Stomach smooth muscle (tissue), 2 donors: ENCODE data around the gene KLHDC4.
"Not testable (repeated sequence)": the region's sequence is repeated elsewhere in the genome, so short reads cannot be mapped to it uniquely, and the experiment has no call there.

Source experiments
- H3K27ac ChIP-seq: one replicate; pipeline ENCODE4 v1.7.0; 2013; ENCODE audit warnings: mild to moderate bottlenecking, low read length, inconsistent platforms
- H3K27me3 ChIP-seq, 2 donors: one replicate each; pipeline ENCODE4 v1.7.0; 2013; ENCODE audit warnings: low read length in 2 of 2; ENCODE audit not compliant: insufficient read depth in 2 of 2, control insufficient read depth in 1 of 2
- H3K36me3 ChIP-seq, 2 donors: one replicate each; pipeline ENCODE4 v1.7.0; 2013; ENCODE audit warnings: low read length in 2 of 2; ENCODE audit not compliant: control insufficient read depth in 2 of 2, insufficient read depth in 2 of 2
- H3K4me1 ChIP-seq: one replicate; pipeline ENCODE4 v1.7.0; 2013; ENCODE audit warnings: low read length; ENCODE audit not compliant: control insufficient read depth, insufficient read depth
- H3K4me3 ChIP-seq, 2 donors: one replicate each; pipeline ENCODE4 v1.7.0; 2013; ENCODE audit warnings: low read length in 2 of 2
- H3K9ac ChIP-seq, 2 donors: one replicate each; pipeline ENCODE4 v1.7.0; 2013; ENCODE audit warnings: low read length in 2 of 2, mild to moderate bottlenecking in 1 of 2
- H3K9me3 ChIP-seq, 2 donors: one replicate each; pipeline ENCODE4 v1.7.0; 2013; ENCODE audit warnings: low read length in 2 of 2; ENCODE audit not compliant: control insufficient read depth in 2 of 2
- donor health status: healthy.
- donor health status: Pancreatic carcinoma.

KLHDC4 gene

DNA sequence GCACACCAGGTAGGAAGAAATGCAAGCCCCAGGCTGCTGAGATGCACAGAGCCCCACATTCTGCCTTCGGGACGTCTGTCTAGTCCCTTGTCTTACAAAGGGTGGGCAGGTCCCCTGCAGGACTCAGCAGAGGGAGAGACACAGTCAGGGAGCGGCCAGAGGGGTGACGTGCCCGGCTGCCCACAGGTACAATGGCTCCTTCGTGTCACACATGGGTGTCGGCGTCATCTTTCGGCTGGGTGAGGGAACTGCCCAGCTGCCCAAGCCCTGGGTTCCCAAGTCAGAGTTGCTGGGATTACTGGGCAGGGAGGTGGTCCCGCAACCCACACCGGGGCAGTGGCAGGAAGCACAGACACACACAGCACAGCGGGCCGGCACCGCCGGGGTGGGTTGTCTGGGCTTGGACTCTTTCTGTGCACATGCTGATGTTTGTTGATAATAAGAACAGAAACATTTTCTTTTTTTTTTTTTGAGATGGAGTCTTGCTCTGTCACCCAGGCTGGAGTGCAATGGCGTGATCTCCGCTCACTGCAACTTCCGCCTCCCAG, 82.9 kb downstream of the KLHDC4 start:
- no peak overlapping the region for H3K9ac ChIP-seq
- H3K4me1 ChIP-seq: no peaks in the 10 kb centered on the region
- no peak overlapping the region for H3K4me3 ChIP-seq
- no peak overlapping the region for H3K27ac ChIP-seq
- no peaks in the 10 kb centered on the region for H3K36me3 ChIP-seq
- no peaks in the 10 kb centered on the region for H3K9me3 ChIP-seq
- peaks cover 4 to 8% of the 10 kb centered on the region in 2 donors for H3K27me3 ChIP-seq

DNA sequence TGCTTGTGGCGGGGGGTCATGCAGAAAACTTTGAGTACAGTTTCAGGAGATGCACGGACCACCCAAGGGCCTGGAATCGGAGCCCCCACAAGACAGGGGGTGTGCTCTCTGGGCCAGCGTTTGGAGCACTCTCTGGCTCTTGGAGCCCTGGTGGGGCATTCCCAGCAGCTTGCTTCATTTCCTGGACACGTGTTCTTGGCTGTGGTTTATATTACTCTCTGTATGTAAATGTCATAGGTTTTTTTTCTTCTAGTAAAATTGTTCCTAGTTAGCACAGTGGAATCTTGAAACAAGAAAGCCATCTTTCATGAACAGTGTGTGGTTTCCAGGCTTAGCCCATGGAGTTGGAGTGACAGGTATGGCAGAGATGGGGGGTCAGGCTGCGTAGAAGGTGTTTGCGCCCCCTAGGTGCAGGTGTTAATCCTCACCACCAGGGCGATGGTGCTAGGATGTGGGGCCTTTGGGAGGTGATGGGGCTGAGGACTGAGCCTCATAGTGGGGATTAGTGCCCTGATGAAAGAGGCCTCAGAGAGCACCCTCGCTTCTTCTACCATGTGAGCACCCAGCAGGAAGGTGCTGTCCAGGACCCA, 83.7 kb downstream of the KLHDC4 start:
- no peaks in the 10 kb centered on the region for H3K9me3 ChIP-seq
- no peak overlapping the region for H3K4me3 ChIP-seq
- no peak overlapping the region for H3K9ac ChIP-seq
- H3K36me3 ChIP-seq: no peaks in the 10 kb centered on the region
- H3K27me3 ChIP-seq: peaks cover 3 to 7% of the 10 kb centered on the region in 2 donors
- no peak overlapping the region for H3K27ac ChIP-seq
- H3K4me1 ChIP-seq: no peaks in the 10 kb centered on the region

- not testable (repeated sequence) for H3K4me1 ChIP-seq, H3K27me3 ChIP-seq, H3K9me3 ChIP-seq, H3K9ac ChIP-seq, H3K4me3 ChIP-seq, H3K27ac ChIP-seq, H3K36me3 ChIP-seq
Measured at GRCh38 chr16:87681051-87681602, 84.7 kb downstream of the KLHDC4 start.

GRCh38 chr16:87680272-87680644, 85.5 kb downstream of the KLHDC4 start:
- H3K9ac ChIP-seq: no peak overlapping the region
- no peak overlapping the region for H3K27ac ChIP-seq
- no peaks in the 10 kb centered on the region for H3K36me3 ChIP-seq
- H3K4me1 ChIP-seq: no peaks in the 10 kb centered on the region
- H3K27me3 ChIP-seq: peaks cover 3 to 7% of the 10 kb centered on the region in 2 donors
- no peaks in the 10 kb centered on the region for H3K9me3 ChIP-seq
- no peak overlapping the region for H3K4me3 ChIP-seq

DNA sequence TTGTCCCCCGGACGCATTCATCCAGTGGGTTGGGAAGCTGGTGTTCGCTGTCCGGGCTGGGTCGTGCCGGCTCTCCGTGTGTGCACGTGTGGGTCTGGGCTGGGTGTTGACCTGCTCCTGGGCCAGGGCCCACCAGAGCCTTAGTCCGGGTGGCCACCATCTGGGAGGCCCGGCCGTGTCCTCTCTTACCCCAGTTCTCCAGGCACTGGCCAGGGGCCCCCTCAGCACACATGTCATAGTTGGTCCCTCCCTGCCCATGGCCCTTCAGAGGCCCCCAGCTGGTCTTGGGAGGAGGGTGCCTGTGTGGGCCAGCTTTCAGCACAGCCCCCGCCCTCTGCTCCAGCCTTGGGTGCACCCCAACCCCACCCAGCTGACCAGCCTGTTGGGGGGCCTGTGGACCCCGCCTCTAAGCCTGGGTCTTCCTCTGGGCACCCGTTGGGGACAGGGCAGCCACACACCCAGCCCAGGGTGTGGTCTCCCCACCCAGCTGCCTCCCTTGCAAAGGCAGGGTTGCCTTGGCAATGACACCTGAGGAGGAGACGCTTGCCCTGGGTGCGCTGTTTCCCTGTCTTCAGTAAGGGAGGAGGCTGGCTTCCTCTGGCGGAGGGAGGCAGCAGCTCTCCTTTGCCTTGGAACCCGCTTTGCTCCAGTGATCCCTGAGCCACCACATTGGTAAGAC, 86.1 kb downstream of the KLHDC4 start:
- no peak overlapping the region for H3K4me3 ChIP-seq
- H3K9me3 ChIP-seq: no peaks in the 10 kb centered on the region
- no peak overlapping the region for H3K27ac ChIP-seq
- H3K9ac ChIP-seq: no peak overlapping the region
- H3K27me3 ChIP-seq: peaks cover 3 to 7% of the 10 kb centered on the region in 2 donors
- no peaks in the 10 kb centered on the region for H3K36me3 ChIP-seq
- H3K4me1 ChIP-seq: no peaks in the 10 kb centered on the region

DNA sequence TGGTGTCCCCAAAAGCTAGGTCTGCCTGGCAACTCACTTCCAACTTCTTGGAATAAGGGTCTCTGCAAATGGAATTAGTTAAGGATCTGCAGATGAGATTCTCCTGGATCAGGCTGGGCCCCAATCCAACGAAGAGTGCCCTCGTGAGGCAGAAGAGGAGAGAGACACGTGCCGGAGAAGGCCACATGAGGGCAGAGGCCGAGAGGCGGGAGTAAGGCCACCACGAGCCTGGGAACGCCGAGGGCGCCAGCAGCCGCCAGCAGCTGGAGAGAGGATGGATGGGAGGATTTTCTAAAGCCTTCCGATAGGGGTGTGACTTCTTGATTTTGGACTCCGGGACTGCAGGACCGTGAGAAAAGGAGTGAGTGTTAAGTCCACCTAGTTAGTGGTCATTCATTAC, 87.2 kb downstream of the KLHDC4 start:
- Histone ChIP-seq H3K9ac (no peak overlapping the region), H3K36me3 (no peaks in the 10 kb centered on the region), H3K4me3 (no peak overlapping the region), H3K4me1 (no peaks in the 10 kb centered on the region), H3K9me3 (no peaks in the 10 kb centered on the region), H3K27ac (no peak overlapping the region), H3K27me3 (peaks cover 2 to 3% of the 10 kb centered on the region in 2 donors)

DNA sequence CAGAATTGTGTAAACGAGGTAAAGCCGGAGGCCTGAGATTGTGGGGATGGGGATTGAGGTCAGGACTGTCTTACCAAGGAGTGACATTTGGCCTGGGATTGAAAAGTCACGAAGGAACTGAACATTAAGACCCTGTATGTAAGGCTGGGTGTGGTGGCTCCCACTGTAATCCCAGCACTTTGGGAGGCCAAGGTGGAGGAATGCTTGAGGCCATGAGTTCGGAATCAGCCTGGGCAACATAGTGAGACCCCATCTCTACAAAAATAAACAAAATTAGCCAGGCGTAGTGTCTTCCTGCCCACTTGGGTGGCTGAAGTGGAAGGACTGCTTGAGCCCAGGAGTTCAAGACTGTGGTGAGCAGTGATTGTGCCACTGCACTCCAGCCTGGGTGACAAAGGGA, 88.0 kb downstream of the KLHDC4 start:
- no peaks in the 10 kb centered on the region for H3K4me1 ChIP-seq
- H3K9ac ChIP-seq: no peak overlapping the region
- no peaks in the 10 kb centered on the region for H3K36me3 ChIP-seq
- H3K27me3 ChIP-seq: peaks cover 2 to 3% of the 10 kb centered on the region in 2 donors
- H3K27ac ChIP-seq: no peak overlapping the region
- H3K4me3 ChIP-seq: no peak overlapping the region
- no peaks in the 10 kb centered on the region for H3K9me3 ChIP-seq

DNA sequence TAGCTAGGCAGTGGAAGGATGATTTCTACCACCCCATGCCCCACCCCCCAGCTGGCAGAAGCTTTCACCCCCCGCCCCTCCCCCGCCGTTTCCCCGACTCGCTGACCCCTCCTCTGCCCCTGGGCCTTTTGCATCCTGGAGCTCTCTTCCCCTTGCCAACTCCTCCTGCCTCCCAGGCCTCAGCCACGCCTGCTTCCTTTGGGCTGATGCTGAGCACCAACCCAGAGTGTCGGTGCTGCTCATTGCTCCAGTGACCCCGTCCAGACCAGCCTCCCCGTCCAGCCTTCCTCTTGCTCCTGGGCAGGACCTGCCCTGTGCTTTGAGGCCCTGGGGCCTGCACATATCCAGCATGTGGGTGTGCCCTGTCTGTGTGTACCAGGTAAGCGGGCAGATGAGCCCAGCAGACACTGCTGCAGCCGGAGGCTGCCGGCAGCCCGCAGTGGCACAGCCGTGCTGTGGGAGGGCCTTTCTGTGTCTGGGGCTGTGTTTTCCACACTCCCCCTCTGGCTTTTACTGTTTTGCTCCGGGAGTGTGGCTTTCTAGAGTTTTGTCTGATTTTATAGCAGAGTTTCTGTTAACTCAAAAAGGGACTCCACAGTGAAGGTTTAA, 90.6 kb downstream of the KLHDC4 start:
- Histone ChIP-seq H3K27me3 (peaks cover under 1 to 5% of the 10 kb centered on the region in 2 donors), H3K36me3 (no peaks in the 10 kb centered on the region), H3K9ac (no peak overlapping the region), H3K9me3 (no peaks in the 10 kb centered on the region), H3K4me1 (no peaks in the 10 kb centered on the region), H3K27ac (no peak overlapping the region), H3K4me3 (no peak overlapping the region)

GRCh38 chr16:87674419-87674818, 91.4 kb downstream of the KLHDC4 start:
- Histone ChIP-seq H3K9ac (no peak overlapping the region), H3K4me3 (no peak overlapping the region), H3K27ac (no peak overlapping the region), H3K9me3 (no peaks in the 10 kb centered on the region), H3K27me3 (peaks cover 2 to 5% of the 10 kb centered on the region in 2 donors), H3K36me3 (no peaks in the 10 kb centered on the region), H3K4me1 (no peaks in the 10 kb centered on the region)

DNA sequence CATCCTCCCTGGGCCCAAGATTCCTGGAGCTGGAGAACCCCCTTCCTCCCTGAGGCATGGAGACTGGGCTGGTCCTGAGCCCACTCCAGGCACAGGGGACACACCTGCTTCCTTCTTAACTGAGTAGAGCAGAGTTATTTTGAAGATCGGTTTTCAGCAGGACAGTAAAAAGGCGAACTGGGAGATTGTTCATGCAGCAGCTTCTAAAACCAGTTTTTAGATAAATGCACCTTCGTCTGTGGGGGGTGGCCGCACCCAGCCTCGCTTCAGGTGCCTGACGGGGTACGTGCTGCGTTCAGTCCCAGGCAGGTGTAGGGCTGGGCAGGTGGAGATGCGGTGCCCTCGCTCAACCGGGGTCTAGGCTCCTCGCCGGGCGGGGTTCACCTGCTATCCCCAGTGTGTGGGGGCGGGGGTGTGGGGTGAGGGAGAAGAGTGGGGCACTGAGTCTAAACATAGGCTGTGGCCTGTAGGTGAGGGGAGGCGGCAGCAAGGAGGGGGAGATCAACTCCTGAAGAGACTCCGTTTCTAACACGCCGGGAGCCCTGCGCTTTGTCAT, 94.0 kb downstream of the KLHDC4 start:
- no peak overlapping the region for H3K9ac ChIP-seq
- H3K4me1 ChIP-seq: no peaks in the 10 kb centered on the region
- no peak overlapping the region for H3K4me3 ChIP-seq
- H3K36me3 ChIP-seq: no peaks in the 10 kb centered on the region
- no peaks in the 10 kb centered on the region for H3K9me3 ChIP-seq
- peaks cover 2 to 6% of the 10 kb centered on the region in 2 donors for H3K27me3 ChIP-seq
- no peak overlapping the region for H3K27ac ChIP-seq
